SU-DHL-6 (cell line): ENCODE results near the gene PCBP1.

ENCODE experiments used
- H2AFZ ChIP-seq: fragments of 200-600 bp; sonication (generic); 2 replicates; pipeline ENCODE4 v1.6.1; 2014; ENCODE audit warnings: low read depth, mild to moderate bottlenecking, moderate library complexity, mixed read lengths, antibody characterized with exemption, low read length; ENCODE audit not compliant: severe bottlenecking
- H3F3A ChIP-seq: fragments of 200-600 bp; shearing (Covaris generic); 2 replicates; pipeline ENCODE4 v1.6.0; 2016; ENCODE audit warnings: antibody characterized with exemption, mild to moderate bottlenecking; ENCODE audit not compliant: insufficient read depth
- H3K27ac ChIP-seq: fragments of 200-600 bp; sonication (generic); 2 replicates; pipeline ENCODE4 v1.5.1; 2016; ENCODE audit warnings: low read depth, mild to moderate bottlenecking, low read length, moderate library complexity, mixed read lengths
- H3K27me3 ChIP-seq: fragments of 200-600 bp; sonication (generic), shearing (Covaris generic); 2 replicates; pipeline ENCODE4 v1.6.0; 2014; ENCODE audit warnings: mild to moderate bottlenecking, low read length
- H3K36me3 ChIP-seq: fragments of 200-600 bp; sonication (generic); 2 replicates; pipeline ENCODE4 v1.6.1; 2014; ENCODE audit warnings: mild to moderate bottlenecking, low read length, mixed read lengths
- H3K4me2 ChIP-seq: fragments of 300-600, 200-600 bp; shearing (Covaris generic), sonication (generic); 2 replicates; pipeline ENCODE4 v1.6.0; 2014; ENCODE audit warnings: low read length, low read depth, mild to moderate bottlenecking; ENCODE audit not compliant: poor library complexity, severe bottlenecking
- H3K4me3 ChIP-seq: fragments of 200-600 bp; sonication (generic); 2 replicates; pipeline ENCODE4 v1.5.1; 2014; ENCODE audit warnings: antibody characterized with exemption, low read length, mild to moderate bottlenecking, mixed read lengths; ENCODE audit not compliant: insufficient read depth, poor library complexity, severe bottlenecking
- H3K79me2 ChIP-seq: fragments of 200-600 bp; sonication (generic); 2 replicates; pipeline ENCODE4 v1.6.1; 2014; ENCODE audit warnings: mild to moderate bottlenecking, low read length, moderate library complexity; ENCODE audit not compliant: insufficient read depth
- H3K9ac ChIP-seq: fragments of 200-600 bp; sonication (generic); 2 replicates; pipeline ENCODE4 v1.7.0; 2014; ENCODE audit warnings: mild to moderate bottlenecking, low read length
- H3K9me2 ChIP-seq: fragments of 200-600 bp; sonication (generic); replicated peaks from 2 replicates; pipeline ENCODE4 v1.6.1; 2014; ENCODE audit warnings: low read length; ENCODE audit not compliant: insufficient read depth
- H3K9me3 ChIP-seq: fragments of 200-600 bp; sonication (generic); 2 replicates; pipeline ENCODE4 v1.6.1; 2014; ENCODE audit warnings: low read length, mixed read lengths; ENCODE audit not compliant: insufficient read depth
- H4K20me1 ChIP-seq: fragments of 200-600 bp; sonication (generic); 2 replicates; pipeline ENCODE4 v1.6.1; 2014; ENCODE audit warnings: low read depth, mild to moderate bottlenecking, antibody characterized with exemption, low read length, moderate library complexity, mixed read lengths
- CTCF ChIP-seq: fragments of 200-600 bp; sonication (generic); IDR thresholded peaks from one replicate; pipeline ENCODE4 v1.5.1; 2017; ENCODE audit warnings: antibody characterized with exemption, mild to moderate bottlenecking, low read length, moderate library complexity; ENCODE audit not compliant: insufficient read depth, poor library complexity, severe bottlenecking
- EZH2phosphoT487 ChIP-seq: fragments of 200-600 bp; sonication (generic), shearing (Covaris generic); conservative IDR thresholded peaks from 2 replicates; pipeline ENCODE4 v1.6.1; 2018; ENCODE audit warnings: mild to moderate bottlenecking, antibody characterized with exemption, low read length, moderate library complexity, mixed read lengths

PCBP1 gene

GRCh38 chr2:70069049-70069448 is 18.2 kb upstream of the PCBP1 start:
- Histone ChIP-seq H3F3A (peaks cover 11% of the 10 kb centered on the region; the same call in 1 of the 2 replicates), H3K9me2 (no peaks in the 10 kb centered on the region), H2AFZ (peak overlapping the region; percentile 1), H3K4me2 (no peak overlapping the region), H3K9ac (no peak overlapping the region), H4K20me1 (no peaks in the 10 kb centered on the region), H3K36me3 (0 out of 2 replicates have a peak, but pooled peaks cover 2% of the 10 kb centered on the region), H3K9me3 (no peaks in the 10 kb centered on the region), H3K27ac (no peak overlapping the region), H3K27me3 (no peaks in the 10 kb centered on the region), H3K79me2 (no peaks in the 10 kb centered on the region), H3K4me3 (no peak overlapping the region)
- TF ChIP-seq CTCF (no peak), EZH2phosphoT487 (no peak)

GRCh38 chr2:70070542-70071268 is 16.6 kb upstream of the PCBP1 start:
- Histone ChIP-seq H3K4me3 (no peak overlapping the region), H3K36me3 (0 out of 2 replicates have a peak, but pooled peaks cover 2% of the 10 kb centered on the region), H3K27ac (peak overlapping the region; percentile 20), H3K79me2 (no peaks in the 10 kb centered on the region), H3K27me3 (no peaks in the 10 kb centered on the region), H2AFZ (peak overlapping the region; percentile 91), H4K20me1 (no peaks in the 10 kb centered on the region), H3K9me2 (no peaks in the 10 kb centered on the region), H3K4me2 (peak overlapping the region; percentile 56), H3K9ac (peak overlapping the region; percentile 25; the same call in 1 of the 2 replicates), H3F3A (peaks cover 11% of the 10 kb centered on the region; the same call in 1 of the 2 replicates), H3K9me3 (no peaks in the 10 kb centered on the region)
- TF ChIP-seq CTCF: peak; percentile 56
- TF ChIP-seq EZH2phosphoT487: no peak

GRCh38 chr2:70073493-70073892 is 13.8 kb upstream of the PCBP1 start:
- peaks cover 7% of the 10 kb centered on the region; the same call in 1 of the 2 replicates for H3K36me3 ChIP-seq

More at GRCh38 chr2:70073493-70073892, 13.8 kb upstream of the PCBP1 start:
- no peak overlapping the region for H3K4me3 ChIP-seq
- H3K4me2 ChIP-seq: no peak overlapping the region
- no peak overlapping the region for H2AFZ ChIP-seq
- TF ChIP-seq CTCF (no peak), EZH2phosphoT487 (no peak)
- peaks cover 11% of the 10 kb centered on the region; the same call in 1 of the 2 replicates for H3F3A ChIP-seq
- H4K20me1 ChIP-seq: no peaks in the 10 kb centered on the region
- no peaks in the 10 kb centered on the region for H3K79me2 ChIP-seq
- no peaks in the 10 kb centered on the region for H3K9me2 ChIP-seq
- no peak overlapping the region for H3K9ac ChIP-seq
- H3K27me3 ChIP-seq: no peaks in the 10 kb centered on the region
- no peaks in the 10 kb centered on the region for H3K9me3 ChIP-seq
- H3K27ac ChIP-seq: no peak overlapping the region
